ENCODE results near the gene CAMKK2.
"Not testable (repeated sequence)": the region's sequence is repeated elsewhere in the genome, so short reads cannot be mapped to it uniquely, and the experiment has no call there.

The CAMKK2 gene

GRCh38 chr12:121326996-121327674, 30.6 kb upstream of the CAMKK2 start:
- no peak overlapping the region for H3K9ac ChIP-seq (ENCODE audit: low read depth in 1 of 2, low read length in 2 of 2)
- peaks cover 73 to 74% of the 10 kb centered on the region in 2 donors for H3K36me3 ChIP-seq (ENCODE audit: control insufficient read depth in 2 of 2, insufficient read depth in 2 of 2, low read length in 2 of 2)
- no peaks in the 10 kb centered on the region for H3K4me1 ChIP-seq (ENCODE audit: control insufficient read depth in 2 of 2, insufficient read depth in 2 of 2, low read length in 2 of 2)
- H3K27me3 ChIP-seq (ENCODE audit: control insufficient read depth in 2 of 2, insufficient read depth in 2 of 2, low read length in 2 of 2), result no peaks in the 10 kb centered on the region
- H3K9me3 ChIP-seq (ENCODE audit: control insufficient read depth in 2 of 2, low read length in 2 of 2), result no peaks in the 10 kb centered on the region
- no peak overlapping the region for H3K4me3 ChIP-seq (ENCODE audit: low read length in 2 of 2)
- no peak overlapping the region for H3K27ac ChIP-seq (ENCODE audit: low read depth in 2 of 2, low read length in 2 of 2)

- Histone ChIP-seq H3K36me3 (ENCODE audit: control insufficient read depth in 2 of 2, insufficient read depth in 2 of 2, low read length in 2 of 2) (peaks cover 63 to 66% of the 10 kb centered on the region in 2 donors), H3K9ac (ENCODE audit: low read depth in 1 of 2, low read length in 2 of 2) (no peak overlapping the region), H3K4me1 (ENCODE audit: control insufficient read depth in 2 of 2, insufficient read depth in 2 of 2, low read length in 2 of 2) (no peaks in the 10 kb centered on the region), H3K9me3 (ENCODE audit: control insufficient read depth in 2 of 2, low read length in 2 of 2) (no peaks in the 10 kb centered on the region), H3K27me3 (ENCODE audit: control insufficient read depth in 2 of 2, insufficient read depth in 2 of 2, low read length in 2 of 2) (no peaks in the 10 kb centered on the region), H3K27ac (ENCODE audit: low read depth in 2 of 2, low read length in 2 of 2) (no peak overlapping the region), H3K4me3 (ENCODE audit: low read length in 2 of 2) (no peak overlapping the region)
These were observed 29.4 kb upstream of the CAMKK2 start for GRCh38 chr12:121325922-121326396.

- H3K27ac ChIP-seq (ENCODE audit: low read depth in 2 of 2, low read length in 2 of 2), result no peak overlapping the region
- no peak overlapping the region for H3K4me3 ChIP-seq (ENCODE audit: low read length in 2 of 2)
- no peaks in the 10 kb centered on the region for H3K9me3 ChIP-seq (ENCODE audit: control insufficient read depth in 2 of 2, low read length in 2 of 2)
- H3K9ac ChIP-seq (ENCODE audit: low read depth in 1 of 2, low read length in 2 of 2), result no peak overlapping the region
- no peaks in the 10 kb centered on the region for H3K27me3 ChIP-seq (ENCODE audit: control insufficient read depth in 2 of 2, insufficient read depth in 2 of 2, low read length in 2 of 2)
- H3K36me3 ChIP-seq (ENCODE audit: control insufficient read depth in 2 of 2, insufficient read depth in 2 of 2, low read length in 2 of 2), result peaks cover 48 to 58% of the 10 kb centered on the region in 2 donors
- H3K4me1 ChIP-seq (ENCODE audit: control insufficient read depth in 2 of 2, insufficient read depth in 2 of 2, low read length in 2 of 2), result no peaks in the 10 kb centered on the region
These were observed 27.4 kb upstream of the CAMKK2 start for GRCh38 chr12:121323908-121324307.

GRCh38 chr12:121318121-121318520, 21.6 kb upstream of the CAMKK2 start:
- H3K36me3 ChIP-seq (ENCODE audit: control insufficient read depth in 2 of 2, insufficient read depth in 2 of 2, low read length in 2 of 2), result peaks cover 15 to 20% of the 10 kb centered on the region in 2 donors
- no peaks in the 10 kb centered on the region for H3K9me3 ChIP-seq (ENCODE audit: control insufficient read depth in 2 of 2, low read length in 2 of 2)
- H3K4me1 ChIP-seq (ENCODE audit: control insufficient read depth in 2 of 2, insufficient read depth in 2 of 2, low read length in 2 of 2), result no peaks in the 10 kb centered on the region
- no peak overlapping the region for H3K27ac ChIP-seq (ENCODE audit: low read depth in 2 of 2, low read length in 2 of 2)
- H3K4me3 ChIP-seq (ENCODE audit: low read length in 2 of 2), result no peak overlapping the region
- H3K9ac ChIP-seq (ENCODE audit: low read depth in 1 of 2, low read length in 2 of 2), result no peak overlapping the region
- no peaks in the 10 kb centered on the region for H3K27me3 ChIP-seq (ENCODE audit: control insufficient read depth in 2 of 2, insufficient read depth in 2 of 2, low read length in 2 of 2)

DNA sequence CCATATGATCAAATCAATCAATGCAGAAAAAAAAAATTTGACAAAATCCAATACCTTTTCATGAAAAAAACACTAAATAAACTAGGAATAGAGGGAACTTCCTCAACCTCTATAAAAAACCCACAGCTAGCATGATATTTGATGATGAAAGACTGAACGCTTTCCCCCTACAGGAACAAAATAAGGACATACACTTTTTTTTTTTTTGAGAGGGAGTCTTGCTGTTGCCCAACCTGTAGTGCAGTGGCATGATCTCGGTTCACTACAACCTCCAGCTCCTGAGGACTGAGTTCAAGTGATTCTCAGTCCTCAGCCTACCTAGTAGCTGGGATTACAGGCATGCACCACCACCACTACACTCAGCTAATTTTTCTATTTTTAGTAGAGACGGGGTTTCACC, 17.9 kb upstream of the CAMKK2 start:
- Histone ChIP-seq H3K4me1 (ENCODE audit: control insufficient read depth in 2 of 2, insufficient read depth in 2 of 2, low read length in 2 of 2) (no peaks in the 10 kb centered on the region), H3K27me3 (ENCODE audit: control insufficient read depth in 2 of 2, insufficient read depth in 2 of 2, low read length in 2 of 2) (no peaks in the 10 kb centered on the region), H3K36me3 (ENCODE audit: control insufficient read depth in 2 of 2, insufficient read depth in 2 of 2, low read length in 2 of 2) (peaks cover 16 to 31% of the 10 kb centered on the region in 2 donors), H3K9me3 (ENCODE audit: control insufficient read depth in 2 of 2, low read length in 2 of 2) (no peaks in the 10 kb centered on the region), H3K9ac (ENCODE audit: low read depth in 1 of 2, low read length in 2 of 2) (no peak overlapping the region), H3K27ac (ENCODE audit: low read depth in 2 of 2, low read length in 2 of 2) (no peak overlapping the region), H3K4me3 (ENCODE audit: low read length in 2 of 2) (no peak overlapping the region)

- peaks cover 18 to 27% of the 10 kb centered on the region in 2 donors for H3K36me3 ChIP-seq (ENCODE audit: control insufficient read depth in 2 of 2, insufficient read depth in 2 of 2, low read length in 2 of 2)
These were observed 13.7 kb upstream of the CAMKK2 start for GRCh38 chr12:121310231-121310630.

DNA sequence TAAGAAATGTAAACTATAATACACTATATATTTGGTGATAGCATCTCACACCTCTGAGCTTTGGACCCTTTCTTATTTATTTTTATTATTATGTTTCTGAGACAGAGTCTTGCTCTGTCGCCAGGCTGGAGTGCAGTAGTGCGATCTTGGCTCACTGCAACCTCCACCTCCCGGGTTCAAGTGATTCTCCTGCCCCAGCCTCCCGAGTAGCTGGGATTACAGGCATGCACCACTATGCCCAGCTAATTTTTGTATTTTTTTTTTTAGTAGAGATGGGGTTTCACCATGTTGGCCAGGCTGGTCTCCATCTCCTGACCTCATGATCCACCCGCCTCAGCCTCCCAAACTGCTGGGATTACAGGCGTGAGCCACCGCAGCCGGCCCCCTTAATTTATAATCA, 10.9 kb upstream of the CAMKK2 start:
- not testable (repeated sequence) for H3K4me3 ChIP-seq (ENCODE audit: low read length in 2 of 2); H3K9ac ChIP-seq (ENCODE audit: low read depth in 1 of 2, low read length in 2 of 2); H3K27me3 ChIP-seq (ENCODE audit: control insufficient read depth in 2 of 2, insufficient read depth in 2 of 2, low read length in 2 of 2); H3K4me1 ChIP-seq (ENCODE audit: control insufficient read depth in 2 of 2, insufficient read depth in 2 of 2, low read length in 2 of 2); H3K9me3 ChIP-seq (ENCODE audit: control insufficient read depth in 2 of 2, low read length in 2 of 2); H3K27ac ChIP-seq (ENCODE audit: low read depth in 2 of 2, low read length in 2 of 2)
- peaks cover 18 to 27% of the 10 kb centered on the region in 2 donors for H3K36me3 ChIP-seq (ENCODE audit: control insufficient read depth in 2 of 2, insufficient read depth in 2 of 2, low read length in 2 of 2)

More at GRCh38 chr12:121310231-121310630, 13.7 kb upstream of the CAMKK2 start:
- not testable (repeated sequence) for H3K9me3 ChIP-seq (ENCODE audit: control insufficient read depth in 2 of 2, low read length in 2 of 2); H3K27ac ChIP-seq (ENCODE audit: low read depth in 2 of 2, low read length in 2 of 2); H3K4me3 ChIP-seq (ENCODE audit: low read length in 2 of 2); H3K4me1 ChIP-seq (ENCODE audit: control insufficient read depth in 2 of 2, insufficient read depth in 2 of 2, low read length in 2 of 2); H3K27me3 ChIP-seq (ENCODE audit: control insufficient read depth in 2 of 2, insufficient read depth in 2 of 2, low read length in 2 of 2); H3K9ac ChIP-seq (ENCODE audit: low read depth in 1 of 2, low read length in 2 of 2)

DNA sequence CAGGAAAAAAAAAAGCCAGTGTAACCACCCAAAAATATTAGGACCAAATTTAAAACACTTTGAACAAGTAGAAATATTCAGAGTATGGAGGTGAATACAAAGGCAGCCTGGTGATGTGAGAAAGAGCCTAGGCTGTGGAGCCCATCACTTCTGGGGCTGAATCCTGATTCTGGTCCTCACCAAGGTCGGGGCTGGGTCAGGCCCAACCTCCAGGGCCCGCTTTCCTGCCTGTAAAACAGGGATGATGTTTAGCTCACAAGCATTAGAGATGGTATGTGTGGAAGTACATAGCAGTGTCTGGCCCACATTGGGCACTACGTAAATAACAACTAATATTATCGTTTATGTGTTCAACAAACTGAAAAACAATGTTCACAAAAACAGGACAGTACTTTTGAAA, 7.8 kb upstream of the CAMKK2 start:
- Histone ChIP-seq H3K4me3 (ENCODE audit: low read length in 2 of 2) (no peak overlapping the region), H3K4me1 (ENCODE audit: control insufficient read depth in 2 of 2, insufficient read depth in 2 of 2, low read length in 2 of 2) (peaks cover 0 to 9% of the 10 kb centered on the region in 2 donors), H3K27me3 (ENCODE audit: control insufficient read depth in 2 of 2, insufficient read depth in 2 of 2, low read length in 2 of 2) (no peaks in the 10 kb centered on the region), H3K36me3 (ENCODE audit: control insufficient read depth in 2 of 2, insufficient read depth in 2 of 2, low read length in 2 of 2) (peaks cover 10 to 13% of the 10 kb centered on the region in 2 donors), H3K9ac (ENCODE audit: low read depth in 1 of 2, low read length in 2 of 2) (no peak overlapping the region), H3K9me3 (ENCODE audit: control insufficient read depth in 2 of 2, low read length in 2 of 2) (no peaks in the 10 kb centered on the region), H3K27ac (ENCODE audit: low read depth in 2 of 2, low read length in 2 of 2) (no peak overlapping the region)

DNA sequence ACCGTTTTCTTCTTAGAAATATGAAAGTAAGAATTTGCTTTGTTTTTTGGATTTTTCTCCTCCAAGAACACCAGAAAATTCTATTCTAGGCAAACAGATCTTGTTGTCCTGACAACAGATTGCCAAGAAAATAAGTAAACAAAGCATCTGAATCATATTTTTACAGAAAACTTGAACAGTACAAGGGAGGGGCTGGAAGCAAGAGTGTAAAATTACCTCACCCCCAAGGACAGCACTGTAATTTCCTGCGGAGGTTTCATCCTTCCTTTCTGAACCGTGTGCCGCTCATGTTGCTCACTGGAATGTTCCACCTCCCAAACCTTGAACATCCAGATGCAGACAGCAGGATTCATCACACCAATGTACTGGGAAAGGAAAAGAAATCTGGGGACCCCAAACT, 5.4 kb upstream of the CAMKK2 start:
- Histone ChIP-seq H3K27me3 (ENCODE audit: control insufficient read depth in 2 of 2, insufficient read depth in 2 of 2, low read length in 2 of 2) (no peaks in the 10 kb centered on the region), H3K9ac (ENCODE audit: low read depth in 1 of 2, low read length in 2 of 2) (no peak overlapping the region), H3K36me3 (ENCODE audit: control insufficient read depth in 2 of 2, insufficient read depth in 2 of 2, low read length in 2 of 2) (no peaks in the 10 kb centered on the region), H3K4me1 (ENCODE audit: control insufficient read depth in 2 of 2, insufficient read depth in 2 of 2, low read length in 2 of 2) (peaks cover 4 to 16% of the 10 kb centered on the region in 2 donors), H3K4me3 (ENCODE audit: low read length in 2 of 2) (no peak overlapping the region), H3K9me3 (ENCODE audit: control insufficient read depth in 2 of 2, low read length in 2 of 2) (no peaks in the 10 kb centered on the region), H3K27ac (ENCODE audit: low read depth in 2 of 2, low read length in 2 of 2) (no peak overlapping the region)

DNA sequence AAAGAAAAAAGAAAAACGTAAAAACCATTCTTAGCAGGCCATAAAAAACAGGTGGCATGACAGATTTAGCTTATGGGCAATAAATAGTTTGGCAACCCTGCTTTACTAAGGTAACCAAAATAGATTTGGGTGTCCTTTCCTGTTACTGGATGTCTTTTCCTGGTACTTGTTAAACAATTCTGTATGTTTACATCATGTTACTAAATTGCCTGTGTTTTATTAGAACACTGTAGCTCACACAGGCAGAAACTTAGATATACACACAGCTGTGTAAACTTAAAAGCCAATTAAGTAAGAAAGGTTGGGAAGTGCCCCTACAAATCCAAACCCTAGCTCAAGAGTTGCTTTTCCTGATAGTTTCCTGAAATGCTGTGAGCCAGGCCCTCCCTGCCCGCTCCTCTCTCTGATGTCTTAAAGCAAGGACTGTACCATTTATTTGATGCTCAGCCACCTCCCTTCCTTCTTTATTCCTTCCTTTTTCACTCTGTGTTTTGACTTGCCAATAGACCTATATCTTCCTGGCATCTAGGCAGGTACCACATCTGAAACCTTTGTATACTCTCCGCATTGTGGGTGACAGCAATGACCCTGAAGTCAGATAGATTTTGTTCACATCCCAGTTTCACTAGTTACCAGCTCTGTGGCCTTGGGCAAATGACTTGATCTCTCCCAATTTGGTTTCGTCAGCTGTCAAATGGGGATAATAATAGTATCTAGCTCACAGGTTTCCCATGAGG, 3.7 kb upstream of the CAMKK2 start:
- Histone ChIP-seq H3K9ac (ENCODE audit: low read depth in 1 of 2, low read length in 2 of 2) (peak overlapping the region in 1 of 2 donors; percentile 10), H3K9me3 (ENCODE audit: control insufficient read depth in 2 of 2, low read length in 2 of 2) (no peaks in the 10 kb centered on the region), H3K4me3 (ENCODE audit: low read length in 2 of 2) (no peak overlapping the region), H3K27me3 (ENCODE audit: control insufficient read depth in 2 of 2, insufficient read depth in 2 of 2, low read length in 2 of 2) (no peaks in the 10 kb centered on the region), H3K4me1 (ENCODE audit: control insufficient read depth in 2 of 2, insufficient read depth in 2 of 2, low read length in 2 of 2) (peaks cover 11 to 23% of the 10 kb centered on the region in 2 donors), H3K36me3 (ENCODE audit: control insufficient read depth in 2 of 2, insufficient read depth in 2 of 2, low read length in 2 of 2) (no peaks in the 10 kb centered on the region), H3K27ac (ENCODE audit: low read depth in 2 of 2, low read length in 2 of 2) (peak overlapping the region in 1 of 2 donors; percentile 47)
